Panc1 (cell line): ENCODE results near the gene S100A5.

Experiments
- POLR2AphosphoS5 ChIP-seq: IDR thresholded peaks from 2 replicates; pipeline ENCODE4 v1.6.1; 2012; ENCODE audit warnings: mild to moderate bottlenecking, low read depth, low read length, moderate library complexity
- SIN3A ChIP-seq: IDR thresholded peaks from 2 replicates; pipeline ENCODE4 v1.6.1; 2012; ENCODE audit warnings: low read depth, mild to moderate bottlenecking, low read length, moderate library complexity, borderline replicate concordance; ENCODE audit not compliant: insufficient read depth
- TCF7L2 ChIP-seq: IDR thresholded peaks from 2 replicates; pipeline ENCODE4 v1.6.1; 2011; ENCODE audit warnings: mild to moderate bottlenecking, low read depth, low read length, inconsistent platforms
- TF ChIP-seq, protein P1 (sequence below): fragments of 450-650 bp; IDR thresholded peaks from 2 replicates; pipeline ENCODE4 v1.5.1; 2017; ENCODE audit warnings: mild to moderate bottlenecking

DNA sequence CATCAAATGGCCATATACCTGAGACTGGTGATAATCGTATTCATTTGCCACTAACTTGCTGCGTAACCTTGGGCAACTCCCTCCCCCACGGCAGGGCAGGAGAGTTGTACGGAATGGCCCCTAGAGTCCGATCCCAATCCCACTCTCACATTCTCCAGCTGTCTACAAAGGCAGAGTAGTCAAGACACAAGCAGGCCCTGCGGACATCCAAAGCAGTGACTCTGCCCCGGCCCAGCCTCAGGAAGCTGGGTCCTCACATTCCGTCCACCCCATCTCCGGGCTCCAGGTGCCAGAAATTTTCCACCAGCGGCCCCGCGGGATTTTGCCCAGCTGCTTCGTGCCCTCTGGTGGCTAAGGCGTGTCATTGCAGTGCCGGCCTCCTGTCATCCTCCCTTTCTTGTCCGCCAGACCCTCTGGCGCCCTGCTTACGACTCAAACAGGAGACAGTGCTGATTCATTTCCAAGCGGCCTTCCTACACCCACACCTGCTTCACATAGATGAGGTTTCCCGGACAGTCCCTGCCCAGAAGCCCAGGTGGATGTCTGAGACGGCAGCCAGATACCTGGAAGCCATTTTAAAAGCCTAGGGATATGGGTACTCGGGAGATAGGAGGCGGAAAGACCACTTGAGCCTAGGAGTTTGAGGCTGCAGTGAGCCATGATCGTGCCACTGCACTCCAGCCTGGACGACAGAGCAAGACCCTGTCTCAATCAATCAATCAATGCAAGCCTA lies 27.8 kb upstream of the S100A5 start:
- TF ChIP-seq, protein P1, sequence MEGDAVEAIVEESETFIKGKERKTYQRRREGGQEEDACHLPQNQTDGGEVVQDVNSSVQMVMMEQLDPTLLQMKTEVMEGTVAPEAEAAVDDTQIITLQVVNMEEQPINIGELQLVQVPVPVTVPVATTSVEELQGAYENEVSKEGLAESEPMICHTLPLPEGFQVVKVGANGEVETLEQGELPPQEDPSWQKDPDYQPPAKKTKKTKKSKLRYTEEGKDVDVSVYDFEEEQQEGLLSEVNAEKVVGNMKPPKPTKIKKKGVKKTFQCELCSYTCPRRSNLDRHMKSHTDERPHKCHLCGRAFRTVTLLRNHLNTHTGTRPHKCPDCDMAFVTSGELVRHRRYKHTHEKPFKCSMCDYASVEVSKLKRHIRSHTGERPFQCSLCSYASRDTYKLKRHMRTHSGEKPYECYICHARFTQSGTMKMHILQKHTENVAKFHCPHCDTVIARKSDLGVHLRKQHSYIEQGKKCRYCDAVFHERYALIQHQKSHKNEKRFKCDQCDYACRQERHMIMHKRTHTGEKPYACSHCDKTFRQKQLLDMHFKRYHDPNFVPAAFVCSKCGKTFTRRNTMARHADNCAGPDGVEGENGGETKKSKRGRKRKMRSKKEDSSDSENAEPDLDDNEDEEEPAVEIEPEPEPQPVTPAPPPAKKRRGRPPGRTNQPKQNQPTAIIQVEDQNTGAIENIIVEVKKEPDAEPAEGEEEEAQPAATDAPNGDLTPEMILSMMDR, result peak; percentile 97
- TF ChIP-seq SIN3A (0 out of 2 replicates have a peak, but pooled peaks have one; percentile 52), TCF7L2 (no peak), POLR2AphosphoS5 (peak; percentile 52; the same call in 1 of the 2 replicates)
